Activated CD4-positive, alpha-beta T cell treated with anti-CD3 and anti-CD28 coated beads, Interleukin-2, amount 50 U/mL, for 24 hours (primary cell): ENCODE measurements around the gene PKIG.
"Not testable (repeated sequence)": the region's sequence is repeated elsewhere in the genome, so short reads cannot be mapped to it uniquely, and the experiment has no call there.

Source experiments
- DNase-seq, 2 donors: peaks; one replicate each; pipeline ENCODE4 v3.0.0-alpha.2; 2020; ENCODE audit warnings: low read depth in 1 of 2, low spot score in 1 of 2

The PKIG gene

DNA sequence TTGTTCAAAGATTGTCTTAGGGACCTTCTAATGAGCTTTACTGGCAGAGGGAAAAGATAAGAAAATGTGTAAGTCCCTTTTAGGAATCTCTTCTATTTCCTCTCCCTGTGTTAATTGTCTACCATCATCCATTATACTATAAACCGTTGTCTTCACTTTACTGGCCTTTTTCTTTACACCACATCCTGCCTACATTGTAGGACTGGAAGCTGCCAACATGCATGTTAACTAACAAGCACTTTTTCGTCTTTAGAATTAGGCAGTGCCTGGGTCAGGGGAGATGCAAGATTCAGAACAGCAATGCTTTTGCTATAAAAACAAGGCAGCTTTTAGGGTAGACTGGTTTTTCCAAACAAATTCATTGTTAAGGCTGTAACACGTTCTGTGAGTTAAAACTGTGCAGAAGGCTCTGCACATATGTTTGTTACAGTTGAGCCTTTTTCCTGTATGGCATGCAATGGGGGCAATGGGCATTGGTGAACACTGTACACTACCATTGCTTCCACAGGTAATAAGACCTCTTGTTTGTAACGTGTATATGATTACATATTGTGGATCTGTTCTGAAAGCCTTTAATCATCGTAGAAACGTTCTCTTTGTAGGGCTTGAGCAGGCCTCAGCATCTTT is 10.9 kb upstream of the PKIG start:
- no peak for DNase-seq

DNA sequence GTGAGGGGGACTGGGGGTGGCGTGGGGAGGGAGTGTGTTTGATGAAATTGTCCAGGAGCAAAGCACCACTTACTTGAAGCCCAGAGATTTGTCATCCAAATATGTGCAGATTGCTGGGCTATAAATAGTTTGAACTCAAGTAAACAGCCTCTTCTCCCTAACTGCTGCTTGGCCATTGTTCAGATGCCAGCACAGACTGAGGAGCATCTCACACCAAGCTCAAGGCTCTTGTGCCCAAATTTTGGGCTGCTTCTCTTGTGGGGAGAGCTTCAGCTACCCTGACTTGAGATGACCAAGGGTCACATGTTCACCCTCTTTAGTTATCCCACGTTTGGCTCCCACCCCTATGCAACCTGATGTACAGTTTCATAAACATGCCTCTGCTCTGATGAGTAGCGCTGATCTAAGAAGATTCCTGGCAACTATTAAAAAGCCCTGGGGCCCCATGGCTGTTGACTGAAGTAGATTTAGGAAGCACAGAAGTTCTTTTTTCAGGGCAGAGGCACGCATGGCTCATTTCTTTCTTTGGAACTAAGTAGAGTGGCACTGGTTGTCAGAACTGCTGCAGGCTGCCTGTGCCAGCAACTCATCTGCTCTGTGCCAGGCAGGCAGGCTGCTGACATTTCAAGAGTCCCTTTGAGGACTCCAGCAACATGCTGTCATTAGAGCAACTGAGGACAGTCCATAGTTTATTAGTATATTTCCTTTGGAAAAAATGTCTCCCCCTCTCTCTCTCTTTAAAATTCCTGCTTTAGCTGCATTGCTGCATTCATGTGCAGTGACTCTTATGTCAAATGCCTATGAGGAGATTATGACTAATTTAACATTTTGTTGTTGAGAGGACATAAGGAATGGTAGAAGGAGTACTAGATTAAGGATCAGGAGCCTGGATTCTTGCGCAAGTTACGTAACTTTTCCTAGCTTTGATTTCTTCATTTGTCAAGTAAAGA is 9.6 kb upstream of the PKIG start:
- DNase-seq = no peak

DNA sequence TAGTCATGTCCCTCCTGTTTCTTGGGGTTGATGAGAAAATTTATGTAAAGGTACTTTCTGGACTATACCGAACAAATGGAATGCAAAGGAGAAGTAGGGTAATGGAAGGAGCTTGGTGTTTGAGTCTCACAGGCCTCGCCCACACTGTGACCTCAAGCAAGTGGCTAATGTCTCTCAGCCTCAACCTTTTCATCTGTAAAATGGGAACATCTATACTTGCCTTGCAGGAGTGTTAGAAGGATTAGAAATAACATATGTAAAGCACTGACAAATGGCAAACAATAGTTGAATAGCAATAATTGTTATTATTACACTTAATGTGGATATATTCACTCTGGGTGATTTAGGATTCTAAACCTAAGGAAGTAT is 8.9 kb upstream of the PKIG start:
- DNase-seq = no peak

DNA sequence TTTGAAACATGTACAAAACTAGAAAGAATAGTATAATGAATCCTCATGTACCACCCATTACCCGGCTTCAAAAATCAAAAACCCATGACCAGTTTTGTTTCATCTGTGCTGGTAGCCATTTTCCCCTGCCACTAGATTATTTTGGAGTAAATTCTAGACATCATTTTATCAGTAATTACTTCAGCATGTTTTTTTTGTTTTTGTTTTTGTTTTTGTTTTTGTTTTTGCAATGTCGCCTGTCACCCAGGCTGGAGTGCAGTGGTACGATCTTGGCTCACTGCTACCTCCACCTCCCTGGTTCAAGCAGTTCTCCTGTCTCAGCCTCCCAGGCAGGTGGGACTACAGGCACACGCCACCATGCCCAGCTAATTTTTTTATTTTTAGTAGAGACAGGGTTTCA is 8.0 kb upstream of the PKIG start:
- no peak for DNase-seq

DNA sequence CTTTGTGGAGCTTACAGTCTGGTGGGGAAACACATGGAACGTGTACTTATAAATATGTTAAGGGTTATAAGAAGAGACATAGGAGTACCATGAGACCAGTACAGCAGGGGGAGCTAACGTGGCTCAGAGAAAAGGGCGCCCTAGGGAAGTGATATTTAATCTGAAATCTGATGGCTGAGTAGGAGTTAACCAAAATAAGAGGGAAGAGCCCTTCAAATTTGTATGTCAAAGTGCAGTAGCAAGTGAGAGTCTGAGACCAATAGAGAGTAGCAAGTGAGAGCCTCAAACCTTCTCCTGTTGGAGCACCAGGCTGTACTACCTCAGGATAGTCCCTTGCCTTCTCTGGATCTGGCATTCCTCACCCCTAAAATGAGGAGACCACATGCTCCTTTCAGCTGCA is 6.1 kb upstream of the PKIG start:
- no peak for DNase-seq

DNA sequence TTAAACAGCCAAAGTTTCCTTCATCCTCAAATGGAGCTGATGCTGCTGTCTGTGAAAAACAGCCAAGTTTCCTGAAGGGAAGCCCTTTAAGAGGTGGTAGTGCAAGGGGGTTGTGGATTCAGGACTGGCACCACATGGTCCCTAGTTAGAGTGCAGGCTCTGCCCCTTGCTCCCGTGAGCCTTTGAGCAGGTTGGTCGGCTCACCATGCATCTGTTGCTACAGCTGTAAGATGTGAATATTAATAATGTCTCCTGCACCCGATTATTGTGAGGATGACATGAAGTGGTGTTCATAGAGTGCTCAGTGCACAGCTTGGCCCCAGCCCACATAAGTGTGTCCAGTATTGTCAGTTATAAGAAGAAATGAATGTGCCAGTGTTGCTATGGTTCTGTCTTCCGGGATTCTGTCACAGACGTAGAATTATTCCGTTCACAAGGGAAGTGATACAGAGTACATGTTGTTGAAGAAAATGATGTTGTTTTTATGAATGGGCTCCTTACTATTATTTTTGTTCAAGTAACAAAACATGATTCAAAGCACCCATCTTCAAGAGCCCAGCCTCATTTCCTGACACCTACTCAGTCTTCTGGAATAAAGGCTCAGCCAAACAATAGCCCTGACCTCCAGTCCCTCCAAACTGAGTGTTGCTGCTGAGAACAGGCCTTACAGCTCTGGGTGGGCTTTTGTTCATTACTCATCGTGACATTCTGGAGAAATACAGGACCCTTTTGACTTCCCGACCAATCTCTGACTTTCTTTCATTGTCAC is 2.9 kb upstream of the PKIG start:
- no peak for DNase-seq

DNA sequence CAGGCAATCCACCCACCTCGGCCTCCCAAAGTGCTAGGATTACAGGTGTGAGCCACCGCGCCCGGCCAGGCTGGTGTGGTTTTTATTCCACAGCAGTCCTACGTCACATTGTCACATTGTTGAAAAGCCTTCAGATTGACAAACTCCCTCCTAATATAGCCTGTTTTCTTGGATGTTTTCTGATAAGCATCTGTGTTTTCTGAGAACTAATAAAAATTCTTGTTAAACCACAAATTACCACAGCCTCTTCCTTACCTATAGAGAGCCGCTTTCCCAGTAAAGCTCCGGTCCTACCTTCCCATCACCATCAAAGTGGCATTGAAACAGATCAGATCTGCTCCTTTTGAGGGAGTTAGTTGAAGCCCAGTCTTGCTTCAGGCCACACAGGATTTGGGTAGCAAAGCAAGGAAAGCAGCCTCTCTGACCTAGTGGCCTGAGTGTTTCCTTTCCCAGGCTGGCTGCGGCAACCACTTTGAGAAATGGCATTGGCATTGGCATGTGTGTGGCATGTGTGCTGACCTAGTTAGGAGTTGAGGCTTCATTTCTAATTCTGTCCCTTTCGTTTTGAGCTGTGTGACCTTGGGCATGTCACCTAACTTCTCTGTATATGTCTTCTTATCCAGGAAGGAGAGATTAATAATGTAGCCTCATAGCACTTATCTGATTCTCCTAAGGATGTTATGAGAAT is 1.7 kb upstream of the PKIG start:
- no peak for DNase-seq

DNA sequence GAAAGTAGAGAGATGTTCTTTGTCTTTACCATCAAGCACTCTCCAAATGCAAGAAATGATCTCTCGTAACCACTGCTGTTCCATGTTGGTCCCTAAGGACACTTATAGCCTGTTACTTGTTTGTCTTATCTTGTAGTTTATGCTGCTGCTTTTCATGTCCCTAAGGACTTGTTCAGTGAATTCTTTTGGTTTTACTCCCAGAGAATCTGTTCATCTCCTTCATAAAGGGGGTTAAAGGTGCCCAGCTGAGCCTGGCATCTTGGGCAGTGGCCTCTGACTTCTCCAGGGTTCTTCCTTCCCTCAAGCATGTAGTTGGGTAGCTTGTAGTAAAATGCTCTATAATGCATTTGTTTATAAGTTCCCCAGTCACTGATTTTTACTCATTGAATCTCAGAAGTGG is 864 bp upstream of the PKIG start:
- no peak for DNase-seq

DNA sequence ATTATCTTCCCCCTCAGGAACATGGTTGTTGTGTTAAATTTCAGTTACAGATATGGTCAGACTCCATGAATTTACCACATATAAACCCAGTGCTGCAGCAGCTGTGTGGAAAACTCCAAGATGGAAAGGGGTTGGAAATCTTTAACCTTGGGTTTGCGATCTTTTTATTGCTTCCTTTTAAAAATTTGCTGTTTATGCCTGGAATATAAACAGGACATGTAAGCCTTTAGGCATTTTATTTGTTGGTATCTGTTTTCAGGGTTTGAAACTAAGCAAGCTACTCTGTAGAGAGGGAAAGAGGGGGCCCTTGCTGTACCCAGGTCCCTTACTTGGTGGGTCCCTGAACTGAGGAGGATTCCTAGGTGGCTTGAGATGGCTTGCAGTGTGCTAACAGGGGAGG is 778 bp downstream of the PKIG start:
- no peak for DNase-seq

DNA sequence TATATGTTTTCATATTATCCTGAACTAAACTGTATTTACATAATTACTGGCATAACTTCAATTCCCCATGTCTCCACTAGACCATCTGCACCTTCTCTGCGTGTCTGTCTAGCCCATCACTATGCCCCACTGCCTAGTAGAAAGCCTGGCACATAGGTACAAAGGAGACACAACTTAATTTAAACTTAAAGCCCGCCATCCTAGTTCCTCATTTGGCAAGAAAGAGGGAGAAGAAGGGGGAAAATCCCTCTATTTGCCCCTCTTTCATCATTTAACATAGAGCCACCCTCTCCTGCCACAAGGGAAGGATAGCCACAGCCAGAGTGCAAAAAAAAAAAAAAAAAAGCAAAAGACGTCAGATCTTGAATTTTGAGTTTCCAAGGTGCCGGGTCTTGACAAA is 1.8 kb downstream of the PKIG start:
- DNase-seq = no peak

DNA sequence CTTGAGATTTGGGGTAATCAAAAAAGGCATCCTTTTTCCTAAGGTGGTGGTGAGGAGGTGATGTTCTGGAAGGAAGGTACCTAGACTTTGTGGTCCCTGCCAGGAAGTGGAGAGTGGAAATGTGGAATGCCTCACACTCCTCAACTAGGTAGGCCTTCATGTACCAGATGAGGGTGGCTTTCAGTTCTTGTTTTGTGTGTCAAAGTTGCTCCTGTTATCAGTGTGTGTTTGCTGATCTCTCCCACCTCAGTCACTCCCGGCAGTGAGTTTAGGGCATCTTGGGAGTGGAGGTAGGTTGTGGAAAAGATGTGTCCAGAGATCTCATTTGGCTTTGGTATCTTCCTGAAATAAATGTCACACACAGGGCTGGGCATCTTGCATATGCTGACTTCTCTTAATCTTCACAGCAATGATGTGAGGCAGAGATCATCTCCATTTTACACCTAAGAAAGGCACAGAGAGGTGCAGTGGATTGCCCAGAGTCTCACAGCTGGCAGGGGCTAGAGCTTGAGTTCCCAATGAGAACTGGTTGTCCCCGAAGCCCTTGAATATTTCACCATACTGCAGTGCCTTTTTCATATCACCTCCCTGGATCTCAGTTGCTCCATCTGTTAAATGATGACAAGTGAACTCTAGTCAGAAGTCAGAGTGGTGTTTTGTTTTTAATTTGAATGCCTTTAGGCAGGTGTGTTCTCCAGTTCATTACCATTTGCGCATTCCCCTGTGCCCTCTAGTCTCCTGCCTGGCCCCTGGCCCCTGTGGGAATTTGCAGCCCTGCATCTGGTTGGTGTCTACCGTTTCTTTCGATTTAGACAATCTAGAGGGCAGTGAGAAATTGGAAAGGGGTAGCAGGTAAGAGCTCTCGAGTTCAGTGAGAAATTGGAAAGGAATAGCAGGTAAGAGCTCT is 2.9 kb downstream of the PKIG start:
- no peak for DNase-seq

DNA sequence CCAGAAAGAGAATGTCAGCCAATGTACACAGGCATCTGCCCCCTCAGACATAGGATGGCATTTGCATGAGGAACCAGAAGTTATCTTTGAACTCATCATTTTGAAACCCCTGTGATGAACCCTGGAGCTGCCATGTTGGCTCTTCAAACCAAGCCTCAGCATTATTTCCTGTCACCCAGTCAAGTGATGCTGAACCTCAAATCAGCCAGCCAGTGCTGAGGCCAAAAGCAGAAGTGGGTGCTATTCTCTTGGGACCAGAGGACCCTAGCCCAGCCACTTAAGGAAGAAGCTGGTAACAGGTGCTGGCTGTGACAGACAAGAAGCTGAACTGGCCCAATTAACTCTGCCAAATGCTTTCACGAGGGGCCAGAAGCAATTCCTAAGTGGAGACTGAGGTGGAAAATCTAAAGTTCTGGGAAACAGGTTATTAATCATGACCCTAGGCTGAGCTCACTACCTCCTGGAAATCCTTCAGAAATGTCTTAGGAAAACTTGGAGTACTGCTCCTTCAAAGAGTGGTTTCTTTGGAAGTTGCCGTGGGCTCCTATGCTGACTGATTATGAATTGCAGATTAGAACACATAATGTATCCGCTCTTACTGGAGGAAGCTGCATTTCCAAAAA is 4.0 kb downstream of the PKIG start:
- DNase-seq = no peak

DNA sequence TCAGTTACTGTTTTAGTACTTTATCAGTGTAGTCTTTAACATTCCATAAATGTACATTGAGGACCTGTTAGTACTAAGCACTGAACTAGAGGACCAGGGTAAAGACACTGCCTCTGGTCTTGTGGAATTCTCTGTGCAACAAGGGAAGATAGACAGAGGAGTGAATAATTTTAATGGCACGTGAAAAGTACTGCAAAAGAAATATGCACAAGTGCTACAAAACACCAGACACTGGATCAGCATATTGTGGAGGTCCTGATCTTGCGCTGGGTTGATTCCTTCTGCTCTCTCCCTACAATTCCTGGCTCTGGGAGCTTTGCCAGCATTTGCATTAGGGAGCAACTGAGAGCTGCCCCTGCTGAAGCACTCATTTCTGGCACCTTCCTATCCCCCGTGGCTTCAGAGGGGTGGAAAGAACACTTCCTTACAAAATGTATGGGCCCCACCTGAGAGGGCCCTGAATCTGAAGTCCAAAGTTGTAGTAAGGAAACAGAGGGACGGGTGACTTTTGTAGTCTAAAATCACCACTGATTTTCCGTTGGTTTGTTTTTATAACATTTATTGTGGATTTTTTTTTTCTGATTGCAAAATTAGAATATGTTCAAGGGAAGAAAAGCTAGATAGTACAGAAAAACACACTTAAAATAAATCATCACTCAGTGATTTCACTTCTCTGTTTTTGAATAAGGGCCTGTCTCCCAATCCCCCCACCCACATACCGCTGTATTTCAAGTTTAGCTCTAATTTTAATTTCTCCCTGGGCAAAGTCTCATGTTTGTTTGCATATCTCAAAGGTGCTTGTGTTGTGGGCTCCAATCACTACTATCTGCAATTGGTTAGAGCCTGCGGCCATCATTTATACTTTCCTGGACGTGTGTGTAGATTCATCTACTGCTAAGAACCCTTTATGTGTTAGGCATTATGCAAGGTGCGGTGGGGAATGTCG is 4.9 kb downstream of the PKIG start:
- no peak for DNase-seq

DNA sequence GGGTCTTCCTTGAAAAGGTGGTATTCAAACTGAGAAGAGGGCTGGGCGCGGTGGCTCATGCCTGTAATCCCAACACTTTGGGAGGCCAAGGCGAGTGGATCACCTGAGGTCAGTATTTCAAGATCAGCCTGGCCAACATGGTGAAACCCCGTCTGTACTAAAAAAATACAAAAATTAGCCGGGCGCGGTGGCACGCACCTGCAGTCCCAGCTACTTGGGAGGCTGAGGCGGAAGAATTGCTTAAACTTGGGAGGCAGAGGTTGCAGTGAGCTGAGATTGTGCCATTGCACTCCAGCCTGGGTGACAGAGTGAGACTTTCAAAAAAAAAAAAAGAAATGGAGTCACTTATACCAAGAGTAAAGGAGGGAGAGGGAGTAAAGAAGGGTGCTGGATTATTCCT is 5.9 kb downstream of the PKIG start:
- not testable (repeated sequence) for DNase-seq

DNA sequence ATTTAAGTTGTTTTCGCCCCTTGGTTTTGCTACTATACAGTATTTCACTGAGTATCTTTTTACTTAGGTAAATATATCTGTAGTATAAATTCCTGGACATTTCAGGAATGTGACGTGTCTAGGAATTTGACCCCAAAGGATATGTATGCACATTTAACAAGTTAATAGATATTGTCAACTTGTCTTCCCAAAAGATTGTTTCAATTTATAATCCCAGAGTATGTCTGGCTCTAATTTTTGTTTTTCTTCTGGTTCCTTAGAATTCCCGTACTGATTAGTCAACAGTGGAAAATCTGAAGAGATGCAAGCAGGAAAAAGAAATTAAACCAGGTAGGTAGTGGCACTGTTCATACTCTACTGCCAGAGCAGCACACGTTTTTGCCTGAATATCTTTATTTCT is 7.2 kb downstream of the PKIG start:
- no peak for DNase-seq

DNA sequence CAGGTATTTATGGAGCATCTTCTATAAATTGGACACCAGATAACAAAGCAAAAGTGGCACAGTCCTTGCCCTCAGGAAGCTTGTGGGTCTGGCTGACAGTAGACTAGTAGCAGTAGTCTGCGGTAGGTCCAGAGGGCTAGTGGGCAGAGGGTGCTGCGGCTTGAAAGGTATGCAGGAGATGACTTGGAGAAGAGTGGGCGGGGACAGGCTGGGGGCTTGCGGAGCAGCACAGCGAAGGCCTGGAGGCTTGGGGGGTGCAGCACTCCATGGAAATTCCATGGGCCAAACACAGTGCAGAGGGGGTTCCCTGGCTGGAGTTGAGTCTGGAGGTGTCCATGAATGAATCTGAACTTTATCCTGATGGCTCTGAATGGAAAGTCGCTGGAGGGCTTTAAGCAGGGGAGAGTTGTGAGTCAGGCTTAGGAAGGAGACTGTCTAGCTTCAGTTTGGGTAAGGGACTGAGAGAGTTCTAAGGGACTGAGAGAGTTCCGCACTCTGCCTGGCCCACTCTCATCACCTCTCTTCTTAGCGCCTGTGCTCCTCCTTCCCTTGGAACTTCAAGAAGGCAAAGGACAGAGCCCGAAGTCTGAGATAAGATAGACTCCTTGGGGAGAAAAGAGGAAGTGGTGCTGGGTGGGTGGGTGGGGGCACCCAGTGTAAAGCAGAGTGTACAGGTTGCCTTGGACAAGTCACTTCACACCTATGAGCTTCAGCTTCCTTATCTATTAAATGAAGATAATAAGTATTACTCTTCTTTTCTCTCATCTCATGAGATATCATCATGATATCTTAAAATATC is 8.8 kb downstream of the PKIG start:
- no peak for DNase-seq

DNA sequence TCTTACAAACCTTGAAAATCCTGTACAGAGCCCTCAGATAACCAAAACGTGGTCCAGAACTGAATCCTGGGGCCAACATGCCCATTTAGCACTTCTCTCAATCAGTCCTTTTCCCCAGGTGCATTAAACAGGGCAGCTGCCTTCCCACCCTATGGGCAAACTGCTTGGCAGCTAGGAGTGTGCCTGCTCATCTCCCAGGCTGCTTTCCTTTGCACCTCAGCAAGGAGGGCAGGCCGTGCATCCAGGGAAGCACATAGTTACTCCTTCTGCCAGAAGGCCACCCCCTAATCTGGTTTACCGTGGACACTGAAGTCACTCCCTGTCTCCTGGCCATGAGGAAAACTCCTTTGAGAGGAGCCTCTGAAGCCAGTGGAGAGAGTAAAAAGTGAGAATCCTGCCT is 10.0 kb downstream of the PKIG start:
- no peak for DNase-seq

DNA sequence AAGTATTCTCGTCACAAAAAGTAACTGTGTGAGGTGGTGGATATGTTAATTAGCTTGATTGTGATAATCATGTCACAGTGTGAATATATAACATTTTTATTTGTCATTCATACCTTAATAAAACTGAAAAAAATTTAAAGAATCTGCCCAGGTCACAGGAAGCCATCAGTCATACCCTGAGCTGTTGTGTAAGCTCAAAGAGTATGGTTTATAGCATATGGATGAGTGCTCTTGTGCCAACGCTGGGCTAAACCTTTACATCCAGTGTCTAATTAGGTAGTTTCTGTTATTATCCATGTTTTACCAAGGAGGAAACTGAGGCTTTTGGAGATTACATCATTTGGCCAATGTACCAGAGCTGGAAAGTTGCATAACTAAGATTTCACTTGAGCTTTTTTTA is 11.4 kb downstream of the PKIG start:
- DNase-seq = no peak
